HepG2 (cell line): Measurements from ENCODE around the gene EPHA2. TPM values are rescaled to one million over a fixed set of nuclear protein-coding genes. Genes with fewer than 3 reads are reported as not detected.

Experiments
- BRCA1 ChIP-seq: sonication (generic); formaldehyde crosslinking; IDR thresholded peaks from 2 replicates; pipeline ENCODE4 v1.4.0; 2020; ENCODE audit warnings: missing genetic modification reagents
- KAT8 ChIP-seq: IDR thresholded peaks from 2 replicates; pipeline ENCODE4 v1.6.1; 2016; ENCODE audit warnings: missing genetic modification reagents, missing compliant biosample characterization
- KLF11 ChIP-seq: IDR thresholded peaks from 2 replicates; pipeline ENCODE4 v1.6.1; 2016; ENCODE audit warnings: missing compliant biosample characterization
- KLF15 ChIP-seq: sonication (generic); formaldehyde crosslinking; IDR thresholded peaks from 2 replicates; pipeline ENCODE4 v1.8.1; 2023; ENCODE audit warnings: borderline replicate concordance, mild to moderate bottlenecking, inconsistent platforms, missing genetic modification reagents, mixed read lengths
- MIER2 ChIP-seq: IDR thresholded peaks from 2 replicates; pipeline ENCODE4 v1.6.1; 2016; ENCODE audit warnings: missing biosample characterization, missing genetic modification reagents
- MYNN ChIP-seq: sonication (generic); formaldehyde crosslinking; IDR thresholded peaks from 2 replicates; pipeline ENCODE4 v1.4.0; 2020; ENCODE audit warnings: mild to moderate bottlenecking, low read depth, missing genetic modification reagents
- TEAD3 ChIP-seq: optimal IDR thresholded peaks from 2 replicates; pipeline ENCODE3; 2016; ENCODE audit warnings: borderline replicate concordance
- ZNF383 ChIP-seq: sonication (generic); formaldehyde crosslinking; IDR thresholded peaks from 2 replicates; pipeline ENCODE4 v1.4.0; 2020; ENCODE audit warnings: missing genetic modification reagents, mild to moderate bottlenecking, borderline replicate concordance
- ZNF766 ChIP-seq: sonication (generic); formaldehyde crosslinking; IDR thresholded peaks from 2 replicates; pipeline ENCODE4 v1.5.0; 2020; ENCODE audit warnings: missing genetic modification reagents, borderline replicate concordance
- ZNF878 ChIP-seq: sonication (generic); formaldehyde crosslinking; IDR thresholded peaks from 2 replicates; pipeline ENCODE4 v1.8.1; 2023; ENCODE audit warnings: mild to moderate bottlenecking, missing genetic modification reagents, moderate library complexity
- polyA plus RNA-seq, 8 experiments: library from polyadenylated mRNA; depleted of rRNA in 3 of 8; stranded (reverse) in 7 of 8; unstranded in 1 of 8; fragments of >200 nt; fragmentation: Illumina TruSeq in 4 of 8; extraction: Trizol in 4 of 8; gene quantifications; 2 replicates each; pipeline versions ENCODE4 v1.2.1 to v1.2.3, GENCODE V29; 2011 to 2016; ENCODE audit warnings: low read depth in 4 of 8, missing spikeins in 1 of 8, mixed read lengths in 1 of 8; ENCODE audit not compliant: insufficient read depth in 1 of 8
- total RNA-seq, 5 experiments: library from RNA; depleted of rRNA; stranded (reverse); fragments of >200 nt; fragmentation: Illumina TruSeq; extraction: Trizol; gene quantifications; 2 replicates each; pipeline ENCODE4 v1.2.3, GENCODE V29; 2016; ENCODE audit warnings: low read depth in 1 of 5
- TF ChIP-seq, protein P1 (sequence below): sonication (generic); formaldehyde crosslinking; IDR thresholded peaks from 2 replicates; pipeline ENCODE4 v1.8.0; 2022; ENCODE audit warnings: mild to moderate bottlenecking, missing genetic modification reagents; ENCODE audit not compliant: insufficient replicate concordance
- TF ChIP-seq, protein P2 (sequence below): sonication (generic); formaldehyde crosslinking; IDR thresholded peaks from 2 replicates; pipeline ENCODE4 v1.5.0; 2020; ENCODE audit warnings: missing genetic modification reagents
- TF ChIP-seq, protein P3 (sequence below): sonication (generic); formaldehyde crosslinking; conservative IDR thresholded peaks from 2 replicates; pipeline ENCODE4 v1.4.0; 2020; ENCODE audit warnings: mild to moderate bottlenecking, missing genetic modification reagents, moderate library complexity
- TF ChIP-seq, protein P4 (sequence below): sonication (generic); formaldehyde crosslinking; IDR thresholded peaks from 2 replicates; pipeline ENCODE4 v1.5.1; 2020; ENCODE audit warnings: missing genetic modification reagents, mild to moderate bottlenecking, borderline replicate concordance
- TF ChIP-seq, protein P5 (sequence below): IDR thresholded peaks from 2 replicates; pipeline ENCODE4 v1.6.1; 2016; ENCODE audit warnings: mild to moderate bottlenecking, missing biosample characterization, missing genetic modification reagents
- TF ChIP-seq, protein P6 (sequence below): sonication (generic); formaldehyde crosslinking; IDR thresholded peaks from 2 replicates; pipeline ENCODE4 v1.4.0; 2020; ENCODE audit warnings: missing genetic modification reagents

The EPHA2 gene
- total and polyA plus RNA-seq, 2 of the 13 experiments (the other 11 are each of a cell fraction or from before 2014, with no cell fraction given) = 33.6 to 53.6 TPM

DNA sequence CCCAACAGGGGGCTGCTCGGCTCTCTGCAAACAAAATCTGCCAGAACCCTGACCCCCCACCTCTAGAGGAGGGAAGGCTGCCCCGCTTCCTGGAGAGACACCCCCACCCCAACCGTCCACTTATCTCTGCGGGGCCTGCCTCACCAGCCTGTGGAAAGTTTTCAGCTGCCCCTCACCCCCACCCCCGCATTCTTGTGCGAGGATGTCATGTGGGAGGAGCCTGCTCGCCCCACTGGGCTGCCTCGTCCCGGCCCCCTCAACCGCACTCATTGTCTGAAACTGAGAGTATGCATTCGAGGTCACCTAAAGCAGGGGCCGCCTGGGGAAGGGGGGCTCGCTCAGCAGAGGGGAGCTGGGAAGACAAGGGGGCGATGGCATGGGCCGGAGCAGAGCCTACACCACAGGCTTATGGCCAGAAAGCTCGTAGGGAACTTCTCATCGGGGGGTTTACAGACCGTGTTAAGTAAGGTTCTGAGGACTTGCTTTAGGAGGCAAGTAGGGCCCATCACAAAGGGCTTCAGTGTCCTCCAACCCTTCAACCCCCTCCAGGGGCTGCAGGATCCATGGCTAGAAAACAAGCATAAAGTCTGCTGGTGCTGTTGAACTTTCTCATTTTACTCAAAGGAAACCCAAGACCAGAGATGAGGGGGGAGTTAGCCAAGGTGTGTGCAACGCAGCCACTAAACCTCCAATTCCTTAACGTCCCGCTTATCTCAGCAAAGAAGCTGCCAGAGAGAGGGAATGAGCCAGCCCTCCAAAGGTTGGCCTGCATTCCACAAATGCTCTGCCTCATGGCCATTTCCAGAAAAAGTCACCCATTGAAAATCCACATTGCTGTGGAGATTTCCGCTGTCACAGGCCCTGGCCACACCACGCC lies 9.4 kb downstream of the EPHA2 start (continued):
- TF ChIP-seq ZNF766 (CRISPR knock-in tag) (no peak), KLF11 (CRISPR knock-in tag) (no peak), MIER2 (CRISPR knock-in tag) (no peak), KAT8 (CRISPR knock-in tag) (no peak), ZNF878 (CRISPR knock-in tag) (peak; percentile 29; the same call in 1 of the 2 replicates), KLF15 (CRISPR knock-in tag) (no peak), BRCA1 (CRISPR knock-in tag) (no peak), ZNF383 (CRISPR knock-in tag) (no peak), TEAD3 (CRISPR knock-in tag) (peak; percentile 92), MYNN (CRISPR knock-in tag) (no peak)
- TF ChIP-seq, protein P1, sequence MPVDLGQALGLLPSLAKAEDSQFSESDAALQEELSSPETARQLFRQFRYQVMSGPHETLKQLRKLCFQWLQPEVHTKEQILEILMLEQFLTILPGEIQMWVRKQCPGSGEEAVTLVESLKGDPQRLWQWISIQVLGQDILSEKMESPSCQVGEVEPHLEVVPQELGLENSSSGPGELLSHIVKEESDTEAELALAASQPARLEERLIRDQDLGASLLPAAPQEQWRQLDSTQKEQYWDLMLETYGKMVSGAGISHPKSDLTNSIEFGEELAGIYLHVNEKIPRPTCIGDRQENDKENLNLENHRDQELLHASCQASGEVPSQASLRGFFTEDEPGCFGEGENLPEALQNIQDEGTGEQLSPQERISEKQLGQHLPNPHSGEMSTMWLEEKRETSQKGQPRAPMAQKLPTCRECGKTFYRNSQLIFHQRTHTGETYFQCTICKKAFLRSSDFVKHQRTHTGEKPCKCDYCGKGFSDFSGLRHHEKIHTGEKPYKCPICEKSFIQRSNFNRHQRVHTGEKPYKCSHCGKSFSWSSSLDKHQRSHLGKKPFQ (CRISPR knock-in tag) = peak; percentile 79
- TF ChIP-seq, protein P2, sequence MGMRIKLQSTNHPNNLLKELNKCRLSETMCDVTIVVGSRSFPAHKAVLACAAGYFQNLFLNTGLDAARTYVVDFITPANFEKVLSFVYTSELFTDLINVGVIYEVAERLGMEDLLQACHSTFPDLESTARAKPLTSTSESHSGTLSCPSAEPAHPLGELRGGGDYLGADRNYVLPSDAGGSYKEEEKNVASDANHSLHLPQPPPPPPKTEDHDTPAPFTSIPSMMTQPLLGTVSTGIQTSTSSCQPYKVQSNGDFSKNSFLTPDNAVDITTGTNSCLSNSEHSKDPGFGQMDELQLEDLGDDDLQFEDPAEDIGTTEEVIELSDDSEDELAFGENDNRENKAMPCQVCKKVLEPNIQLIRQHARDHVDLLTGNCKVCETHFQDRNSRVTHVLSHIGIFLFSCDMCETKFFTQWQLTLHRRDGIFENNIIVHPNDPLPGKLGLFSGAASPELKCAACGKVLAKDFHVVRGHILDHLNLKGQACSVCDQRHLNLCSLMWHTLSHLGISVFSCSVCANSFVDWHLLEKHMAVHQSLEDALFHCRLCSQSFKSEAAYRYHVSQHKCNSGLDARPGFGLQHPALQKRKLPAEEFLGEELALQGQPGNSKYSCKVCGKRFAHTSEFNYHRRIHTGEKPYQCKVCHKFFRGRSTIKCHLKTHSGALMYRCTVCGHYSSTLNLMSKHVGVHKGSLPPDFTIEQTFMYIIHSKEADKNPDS (CRISPR knock-in tag) = no peak
- TF ChIP-seq, protein P3, sequence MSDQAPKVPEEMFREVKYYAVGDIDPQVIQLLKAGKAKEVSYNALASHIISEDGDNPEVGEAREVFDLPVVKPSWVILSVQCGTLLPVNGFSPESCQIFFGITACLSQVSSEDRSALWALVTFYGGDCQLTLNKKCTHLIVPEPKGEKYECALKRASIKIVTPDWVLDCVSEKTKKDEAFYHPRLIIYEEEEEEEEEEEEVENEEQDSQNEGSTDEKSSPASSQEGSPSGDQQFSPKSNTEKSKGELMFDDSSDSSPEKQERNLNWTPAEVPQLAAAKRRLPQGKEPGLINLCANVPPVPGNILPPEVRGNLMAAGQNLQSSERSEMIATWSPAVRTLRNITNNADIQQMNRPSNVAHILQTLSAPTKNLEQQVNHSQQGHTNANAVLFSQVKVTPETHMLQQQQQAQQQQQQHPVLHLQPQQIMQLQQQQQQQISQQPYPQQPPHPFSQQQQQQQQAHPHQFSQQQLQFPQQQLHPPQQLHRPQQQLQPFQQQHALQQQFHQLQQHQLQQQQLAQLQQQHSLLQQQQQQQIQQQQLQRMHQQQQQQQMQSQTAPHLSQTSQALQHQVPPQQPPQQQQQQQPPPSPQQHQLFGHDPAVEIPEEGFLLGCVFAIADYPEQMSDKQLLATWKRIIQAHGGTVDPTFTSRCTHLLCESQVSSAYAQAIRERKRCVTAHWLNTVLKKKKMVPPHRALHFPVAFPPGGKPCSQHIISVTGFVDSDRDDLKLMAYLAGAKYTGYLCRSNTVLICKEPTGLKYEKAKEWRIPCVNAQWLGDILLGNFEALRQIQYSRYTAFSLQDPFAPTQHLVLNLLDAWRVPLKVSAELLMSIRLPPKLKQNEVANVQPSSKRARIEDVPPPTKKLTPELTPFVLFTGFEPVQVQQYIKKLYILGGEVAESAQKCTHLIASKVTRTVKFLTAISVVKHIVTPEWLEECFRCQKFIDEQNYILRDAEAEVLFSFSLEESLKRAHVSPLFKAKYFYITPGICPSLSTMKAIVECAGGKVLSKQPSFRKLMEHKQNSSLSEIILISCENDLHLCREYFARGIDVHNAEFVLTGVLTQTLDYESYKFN = peak; percentile 91
- TF ChIP-seq, protein P4, sequence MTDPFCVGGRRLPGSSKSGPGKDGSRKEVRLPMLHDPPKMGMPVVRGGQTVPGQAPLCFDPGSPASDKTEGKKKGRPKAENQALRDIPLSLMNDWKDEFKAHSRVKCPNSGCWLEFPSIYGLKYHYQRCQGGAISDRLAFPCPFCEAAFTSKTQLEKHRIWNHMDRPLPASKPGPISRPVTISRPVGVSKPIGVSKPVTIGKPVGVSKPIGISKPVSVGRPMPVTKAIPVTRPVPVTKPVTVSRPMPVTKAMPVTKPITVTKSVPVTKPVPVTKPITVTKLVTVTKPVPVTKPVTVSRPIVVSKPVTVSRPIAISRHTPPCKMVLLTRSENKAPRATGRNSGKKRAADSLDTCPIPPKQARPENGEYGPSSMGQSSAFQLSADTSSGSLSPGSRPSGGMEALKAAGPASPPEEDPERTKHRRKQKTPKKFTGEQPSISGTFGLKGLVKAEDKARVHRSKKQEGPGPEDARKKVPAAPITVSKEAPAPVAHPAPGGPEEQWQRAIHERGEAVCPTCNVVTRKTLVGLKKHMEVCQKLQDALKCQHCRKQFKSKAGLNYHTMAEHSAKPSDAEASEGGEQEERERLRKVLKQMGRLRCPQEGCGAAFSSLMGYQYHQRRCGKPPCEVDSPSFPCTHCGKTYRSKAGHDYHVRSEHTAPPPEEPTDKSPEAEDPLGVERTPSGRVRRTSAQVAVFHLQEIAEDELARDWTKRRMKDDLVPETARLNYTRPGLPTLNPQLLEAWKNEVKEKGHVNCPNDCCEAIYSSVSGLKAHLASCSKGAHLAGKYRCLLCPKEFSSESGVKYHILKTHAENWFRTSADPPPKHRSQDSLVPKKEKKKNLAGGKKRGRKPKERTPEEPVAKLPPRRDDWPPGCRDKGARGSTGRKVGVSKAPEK (CRISPR knock-in tag) = no peak
- TF ChIP-seq, protein P5, sequence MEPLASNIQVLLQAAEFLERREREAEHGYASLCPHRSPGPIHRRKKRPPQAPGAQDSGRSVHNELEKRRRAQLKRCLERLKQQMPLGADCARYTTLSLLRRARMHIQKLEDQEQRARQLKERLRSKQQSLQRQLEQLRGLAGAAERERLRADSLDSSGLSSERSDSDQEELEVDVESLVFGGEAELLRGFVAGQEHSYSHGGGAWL (CRISPR knock-in tag) = no peak
- TF ChIP-seq, protein P6, sequence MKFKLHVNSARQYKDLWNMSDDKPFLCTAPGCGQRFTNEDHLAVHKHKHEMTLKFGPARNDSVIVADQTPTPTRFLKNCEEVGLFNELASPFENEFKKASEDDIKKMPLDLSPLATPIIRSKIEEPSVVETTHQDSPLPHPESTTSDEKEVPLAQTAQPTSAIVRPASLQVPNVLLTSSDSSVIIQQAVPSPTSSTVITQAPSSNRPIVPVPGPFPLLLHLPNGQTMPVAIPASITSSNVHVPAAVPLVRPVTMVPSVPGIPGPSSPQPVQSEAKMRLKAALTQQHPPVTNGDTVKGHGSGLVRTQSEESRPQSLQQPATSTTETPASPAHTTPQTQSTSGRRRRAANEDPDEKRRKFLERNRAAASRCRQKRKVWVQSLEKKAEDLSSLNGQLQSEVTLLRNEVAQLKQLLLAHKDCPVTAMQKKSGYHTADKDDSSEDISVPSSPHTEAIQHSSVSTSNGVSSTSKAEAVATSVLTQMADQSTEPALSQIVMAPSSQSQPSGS = peak; percentile 97
